IMR-90 (cell line): Measurements from ENCODE around the gene SCAMP2. TPM values are rescaled to one million over a fixed set of nuclear protein-coding genes. Genes with fewer than 3 reads are reported as not detected.

Source experiments
- ATAC-seq: fragments of 200-7000 bp; cut with Tn5 transposase; 2 replicates; pipeline ENCODE4 v1.9.1; 2020; ENCODE audit warnings: low read depth, mild to moderate bottlenecking, moderate library complexity
- BruUV-seq: library from RNA; stranded (reverse); fragments of 400-500 nt; replicated peaks from 2 replicates; lab custom pipeline; 2021; lab: Mats Ljungman, UMichigan
- CTCF ChIA-PET: fragments of 300-600 bp; formaldehyde crosslinking; extraction: SDS; loops from one replicate; lab custom pipeline; 2021; ENCODE audit warnings: antibody characterized with exemption; lab: Yijun Ruan, JAX
- POLR2A ChIA-PET: fragments of 300-600 bp; sonication (Branson Sonifier 250); formaldehyde crosslinking; loops from one replicate; lab custom pipeline; 2022; ENCODE audit warnings: antibody characterized with exemption; ENCODE audit not compliant: unreplicated experiment; lab: Charles Lee
- DNase-seq: peaks from one replicate; pipeline ENCODE4 v3.0.0; 2013
- H2AFZ ChIP-seq: replicated peaks from 2 replicates; pipeline ENCODE3; 2013; ENCODE audit warnings: low read length, mild to moderate bottlenecking; ENCODE audit not compliant: poor library complexity
- H2AK5ac ChIP-seq: 2 replicates; pipeline ENCODE4 v1.6.1; 2013; ENCODE audit warnings: low read depth, low read length, inconsistent platforms
- H2AK9ac ChIP-seq: replicated peaks from 2 replicates; pipeline ENCODE3; 2013; ENCODE audit warnings: mild to moderate bottlenecking, low read depth, low read length, moderate library complexity; ENCODE audit not compliant: poor library complexity
- H2BK120ac ChIP-seq: 2 replicates; pipeline ENCODE4 v1.6.1; 2013; ENCODE audit warnings: low read depth, low read length, inconsistent platforms
- H2BK15ac ChIP-seq: 3 replicates; pipeline ENCODE4 v1.6.1; 2013; ENCODE audit warnings: low read depth, low read length, inconsistent platforms
- H2BK20ac ChIP-seq: 2 replicates; pipeline ENCODE4 v1.6.1; 2013; ENCODE audit warnings: low read depth, mild to moderate bottlenecking, inconsistent platforms, low read length, moderate library complexity
- H2BK5ac ChIP-seq: 2 replicates; pipeline ENCODE4 v1.6.1; 2013; ENCODE audit warnings: mild to moderate bottlenecking, low read depth, low read length, inconsistent platforms; ENCODE audit not compliant: poor library complexity, severe bottlenecking
- H3K14ac ChIP-seq: replicated peaks from 2 replicates; pipeline ENCODE4 v1.6.1; 2013; ENCODE audit warnings: low read depth, low read length, inconsistent platforms
- H3K18ac ChIP-seq: 2 replicates; pipeline ENCODE4 v1.6.1; 2013; ENCODE audit warnings: low read depth, low read length, control low read depth
- H3K23ac ChIP-seq: 2 replicates; pipeline ENCODE4 v1.6.1; 2013; ENCODE audit warnings: low read depth, low read length, inconsistent platforms
- H3K27ac ChIP-seq: 2 replicates; pipeline ENCODE4 v1.5.1; 2013; ENCODE audit warnings: mild to moderate bottlenecking, control low read depth, low read length; ENCODE audit not compliant: insufficient read depth
- H3K27me3 ChIP-seq: 2 replicates; pipeline ENCODE4 v1.6.1; 2013; ENCODE audit warnings: low read length; ENCODE audit not compliant: control insufficient read depth, insufficient read depth
- H3K36me3 ChIP-seq: 2 replicates; pipeline ENCODE4 v1.6.1; 2013; ENCODE audit warnings: low read length, mixed read lengths; ENCODE audit not compliant: control insufficient read depth, insufficient read depth
- H3K4ac ChIP-seq: 2 replicates; pipeline ENCODE4 v1.6.1; 2013; ENCODE audit warnings: low read depth, low read length, inconsistent platforms
- H3K4me1 ChIP-seq: 2 replicates; pipeline ENCODE4 v1.6.1; 2013; ENCODE audit warnings: low read length, mixed read lengths; ENCODE audit not compliant: control insufficient read depth, insufficient read depth
- H3K4me2 ChIP-seq: 2 replicates; pipeline ENCODE4 v1.6.1; 2013; ENCODE audit warnings: low read depth, mild to moderate bottlenecking, control low read depth, low read length, moderate library complexity
- H3K4me3 ChIP-seq: 2 replicates; pipeline ENCODE4 v1.5.1; 2013; ENCODE audit warnings: low read depth, mild to moderate bottlenecking, control low read depth, low read length, moderate library complexity; ENCODE audit not compliant: insufficient read depth
- H3K56ac ChIP-seq: 2 replicates; pipeline ENCODE4 v1.6.1; 2013; ENCODE audit warnings: low read length, inconsistent platforms; ENCODE audit not compliant: insufficient read depth; ENCODE audit errors: extremely low read depth
- H3K79me1 ChIP-seq, 2 experiments: 2 replicates each; pipeline ENCODE4 v1.6.1; 2013; ENCODE audit warnings: low read length in 2 of 2, inconsistent platforms in 1 of 2, low read depth in 1 of 2
- H3K9ac ChIP-seq: 2 replicates; pipeline ENCODE4 v1.6.1; 2013; ENCODE audit warnings: low read depth, low read length, control low read depth
- H3K9me1 ChIP-seq: 2 replicates; pipeline ENCODE4 v1.6.1; 2013; ENCODE audit warnings: low read length, inconsistent platforms; ENCODE audit not compliant: insufficient read depth
- H3K9me3 ChIP-seq: 2 replicates; pipeline ENCODE4 v1.6.1; 2013; ENCODE audit warnings: low read length; ENCODE audit not compliant: control insufficient read depth, insufficient read depth
- H4K20me1 ChIP-seq: 2 replicates; pipeline ENCODE4 v1.6.1; 2013; ENCODE audit warnings: low read length, inconsistent platforms; ENCODE audit not compliant: insufficient read depth
- H4K5ac ChIP-seq: 2 replicates; pipeline ENCODE4 v1.6.1; 2013; ENCODE audit warnings: mild to moderate bottlenecking, low read depth, low read length, control low read depth
- H4K8ac ChIP-seq, 2 experiments: 2 replicates each; pipeline ENCODE4 v1.6.1; 2013; ENCODE audit warnings: low read depth in 2 of 2, low read length in 2 of 2, control low read depth in 1 of 2, inconsistent platforms in 1 of 2
- H4K91ac ChIP-seq: 2 replicates; pipeline ENCODE4 v1.6.1; 2013; ENCODE audit warnings: low read depth, low read length, inconsistent platforms; ENCODE audit not compliant: insufficient read depth
- CEBPB ChIP-seq: IDR thresholded peaks from 2 replicates; pipeline ENCODE4 v1.6.1; 2012; ENCODE audit warnings: low read depth, low read length, improper control_type of control experiment
- POLR2A ChIP-seq: IDR thresholded peaks from 2 replicates; pipeline ENCODE4 v1.6.1; 2012; ENCODE audit warnings: mild to moderate bottlenecking, low read depth, low read length
- RFX5 ChIP-seq: IDR thresholded peaks from 2 replicates; pipeline ENCODE4 v1.8.0; 2012; ENCODE audit warnings: low read depth, mild to moderate bottlenecking, low read length, moderate library complexity
- WGBS, 2 experiments: methylation state at CpG; one replicate each; pipeline versions ENCODE4 v1.1.5 to v1.1.7; 2013; ENCODE audit warnings: missing lambda C conversion rate in 2 of 2; ENCODE audit not compliant: insufficient read length in 1 of 2; ENCODE audit errors: extremely low coverage in 2 of 2; 5-methylcytosine and 5-hydroxymethylcytosine counted together
- dilution Hi-C: fragments of 300-500 bp; cut with HindIII; formaldehyde crosslinking; loops from one replicate; pipeline ENCODE4 v1.14.3; 2018; ENCODE audit warnings: low sequenced_read_pairs; ENCODE audit not compliant: unreplicated experiment
- in situ Hi-C: fragments of 300-500 bp; cut with MboI; formaldehyde crosslinking; loops from 3 replicates; pipeline ENCODE4 v1.14.3; 2019; ENCODE audit warnings: low sequenced_read_pairs, inconsistent platforms, mixed read lengths
- intact Hi-C: fragments of 100-400 bp; cut with micrococcal nuclease; formaldehyde crosslinking; loops from 2 replicates; pipeline ENCODE4 v1.10.0; 2022
- polyA plus RNA-seq, 3 experiments: library from polyadenylated mRNA; depleted of rRNA; stranded (reverse); fragments of >200 nt; gene quantifications; 2 replicates each; pipeline ENCODE4 v1.2.3, GENCODE V29; 2012; ENCODE audit warnings: low replicate concordance in 1 of 3
- total RNA-seq: library from RNA; depleted of rRNA; stranded (reverse); fragments of >200 nt; gene quantifications from 2 replicates; pipeline ENCODE4 v1.2.3, GENCODE V29; 2012
- TF ChIP-seq, protein P1 (sequence below): fragments of 150-350 bp; IDR thresholded peaks from 2 replicates; pipeline ENCODE4 v1.6.1; 2016; ENCODE audit warnings: low read depth, mild to moderate bottlenecking, low read length, moderate library complexity, borderline replicate concordance

Gene SCAMP2
- total and polyA plus RNA-seq, 2 of the 4 experiments (the other 2 are of a cell fraction): 25.8 to 111 TPM

DNA sequence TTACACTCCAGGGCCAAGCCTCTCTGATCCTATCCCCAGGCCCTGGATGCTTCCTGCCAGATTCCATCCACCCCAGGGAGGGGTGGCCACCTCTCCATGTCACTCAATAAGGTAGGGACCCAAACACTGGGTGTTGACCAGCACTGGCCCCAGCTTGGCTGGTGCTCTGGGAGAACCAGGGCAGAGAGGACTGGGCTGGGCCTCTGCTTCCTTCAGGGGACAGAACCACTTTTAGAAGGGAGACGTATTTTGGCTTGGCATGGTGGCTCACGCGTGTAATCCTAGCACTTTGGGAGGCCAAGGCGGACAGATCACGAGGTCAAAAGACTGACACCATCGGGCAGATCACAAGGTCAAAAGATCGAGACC is 51.4 kb downstream of the SCAMP2 start:
- POLR2A ChIA-PET: no interaction called here
- no TSS peak for BruUV-seq
- TF ChIP-seq POLR2A (no peak), CEBPB (no peak), RFX5 (no peak)
- TF ChIP-seq, protein P1, sequence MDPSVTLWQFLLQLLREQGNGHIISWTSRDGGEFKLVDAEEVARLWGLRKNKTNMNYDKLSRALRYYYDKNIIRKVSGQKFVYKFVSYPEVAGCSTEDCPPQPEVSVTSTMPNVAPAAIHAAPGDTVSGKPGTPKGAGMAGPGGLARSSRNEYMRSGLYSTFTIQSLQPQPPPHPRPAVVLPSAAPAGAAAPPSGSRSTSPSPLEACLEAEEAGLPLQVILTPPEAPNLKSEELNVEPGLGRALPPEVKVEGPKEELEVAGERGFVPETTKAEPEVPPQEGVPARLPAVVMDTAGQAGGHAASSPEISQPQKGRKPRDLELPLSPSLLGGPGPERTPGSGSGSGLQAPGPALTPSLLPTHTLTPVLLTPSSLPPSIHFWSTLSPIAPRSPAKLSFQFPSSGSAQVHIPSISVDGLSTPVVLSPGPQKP: no peak

More for the DNA sequence above, 51.4 kb downstream of the SCAMP2 start:
- no peak overlapping the region for H2BK20ac ChIP-seq
- no peaks in the 10 kb centered on the region for H3K4me1 ChIP-seq
- no peak overlapping the region for H2BK5ac ChIP-seq
- H2BK120ac ChIP-seq: no peak overlapping the region
- H3K4ac ChIP-seq: no peak overlapping the region
- H4K20me1 ChIP-seq: peaks cover 4% of the 10 kb centered on the region
- no peak overlapping the region for H3K18ac ChIP-seq
- intact Hi-C loops: no loop called here
- no peak overlapping the region for H2BK15ac ChIP-seq
- H3K79me1 ChIP-seq: no peaks in the 10 kb centered on the region
- dilution Hi-C loops: no loop called here
- H3K56ac ChIP-seq: no peak overlapping the region
- no peak overlapping the region for H3K27ac ChIP-seq
- 60% methylated on average over 1 of the region's 7 CpGs; no CpG with 5 or more reads in 1 of the 2 experiments for WGBS, 2 experiments
- no peak overlapping the region for H4K91ac ChIP-seq
- H3K9ac ChIP-seq: no peak overlapping the region
- H3K9me3 ChIP-seq: no peaks in the 10 kb centered on the region
- in situ Hi-C loops: no loop called here
- H3K9me1 ChIP-seq: 0 out of 2 replicates have a peak, but pooled peaks cover 4% of the 10 kb centered on the region
- H4K5ac ChIP-seq: no peak overlapping the region
- no peak overlapping the region for H2AK9ac ChIP-seq
- H3K14ac ChIP-seq: no peak overlapping the region
- H2AFZ ChIP-seq: no peak overlapping the region
- no peaks in the 10 kb centered on the region for H3K36me3 ChIP-seq
- CTCF ChIA-PET: no interaction called here
- ATAC-seq: no peak
- DNase-seq: no peak
- H2AK5ac ChIP-seq: no peak overlapping the region
- H3K4me3 ChIP-seq: no peak overlapping the region
- peaks cover 52% of the 10 kb centered on the region for H3K27me3 ChIP-seq
- H3K23ac ChIP-seq: no peak overlapping the region
- no peak overlapping the region for H3K4me2 ChIP-seq
- H4K8ac ChIP-seq: no peak overlapping the region
